HepG2 (cell line): ENCODE data around the gene ADAMTS4. TPM values are rescaled to one million over a fixed set of nuclear protein-coding genes. Genes with fewer than 3 reads are reported as not detected.

Source experiments
- CC2D1A ChIP-seq: sonication (generic); formaldehyde crosslinking; IDR thresholded peaks from 2 replicates; pipeline ENCODE4 v1.8.1; 2023; ENCODE audit warnings: mild to moderate bottlenecking, missing genetic modification reagents
- CCAR2 ChIP-seq: fragments of 200-400 bp; formaldehyde crosslinking; optimal IDR thresholded peaks from 2 replicates; pipeline ENCODE3; 2018; ENCODE audit warnings: low read depth, mild to moderate bottlenecking, low read length, moderate library complexity
- DZIP1 ChIP-seq: sonication (generic); formaldehyde crosslinking; IDR thresholded peaks from 2 replicates; pipeline ENCODE4 v1.5.0; 2020; ENCODE audit warnings: mild to moderate bottlenecking, missing genetic modification reagents
- KMT2B ChIP-seq: IDR thresholded peaks from 2 replicates; pipeline ENCODE4 v1.6.1; 2016; ENCODE audit warnings: missing genetic modification reagents, missing compliant biosample characterization
- NFE2L1 ChIP-seq: sonication (generic); formaldehyde crosslinking; IDR thresholded peaks from 2 replicates; pipeline ENCODE4 v1.4.0; 2020; ENCODE audit warnings: missing genetic modification reagents, mild to moderate bottlenecking, borderline replicate concordance
- NPAS2 ChIP-seq: sonication (generic); formaldehyde crosslinking; IDR thresholded peaks from 2 replicates; pipeline ENCODE4 v1.8.0; 2022; ENCODE audit warnings: mild to moderate bottlenecking, missing genetic modification reagents, borderline replicate concordance
- PHF5A ChIP-seq: IDR thresholded peaks from one replicate; pipeline ENCODE4 v1.6.1; 2018; ENCODE audit warnings: low read depth, missing genetic modification reagents; ENCODE audit not compliant: unreplicated experiment
- RBFOX2 ChIP-seq: fragments of 200-400 bp; formaldehyde crosslinking; IDR thresholded peaks from 2 replicates; pipeline ENCODE4 v1.6.1; 2017; ENCODE audit warnings: low read depth, mild to moderate bottlenecking, low read length
- TERF1 ChIP-seq: sonication (generic); formaldehyde crosslinking; IDR thresholded peaks from 2 replicates; pipeline ENCODE4 v1.8.0; 2022; ENCODE audit warnings: mild to moderate bottlenecking, missing genetic modification reagents, moderate library complexity
- ZBTB20 ChIP-seq: sonication (generic); formaldehyde crosslinking; IDR thresholded peaks from 2 replicates; pipeline ENCODE4 v1.8.1; 2023; ENCODE audit warnings: missing genetic modification reagents, low read depth, mild to moderate bottlenecking, borderline replicate concordance
- ZHX1 ChIP-seq: sonication (generic); formaldehyde crosslinking; IDR thresholded peaks from 2 replicates; pipeline ENCODE4 v1.8.1; 2022; ENCODE audit warnings: low read depth, mild to moderate bottlenecking, missing genetic modification reagents
- ZNF441 ChIP-seq: sonication (generic); formaldehyde crosslinking; IDR thresholded peaks from 2 replicates; pipeline ENCODE4 v1.7.0; 2021; ENCODE audit warnings: missing genetic modification reagents, borderline replicate concordance
- ZNF460 ChIP-seq: sonication (generic); formaldehyde crosslinking; IDR thresholded peaks from 2 replicates; pipeline ENCODE4 v1.5.1; 2020; ENCODE audit warnings: missing genetic modification reagents, mild to moderate bottlenecking, borderline replicate concordance
- ZNF670 ChIP-seq: sonication (generic); formaldehyde crosslinking; IDR thresholded peaks from 2 replicates; pipeline ENCODE4 v1.8.0; 2022; ENCODE audit warnings: mild to moderate bottlenecking, missing genetic modification reagents, borderline replicate concordance
- ZNF720 ChIP-seq: sonication (generic); formaldehyde crosslinking; IDR thresholded peaks from 2 replicates; pipeline ENCODE4 v1.4.0; 2020; ENCODE audit warnings: missing genetic modification reagents
- ZNF737 ChIP-seq: sonication (generic); formaldehyde crosslinking; IDR thresholded peaks from 2 replicates; pipeline ENCODE4 v1.5.0; 2020; ENCODE audit warnings: missing genetic modification reagents, mild to moderate bottlenecking, borderline replicate concordance
- polyA plus RNA-seq, 8 experiments: library from polyadenylated mRNA; depleted of rRNA in 3 of 8; stranded (reverse) in 7 of 8; unstranded in 1 of 8; fragments of >200 nt; fragmentation: Illumina TruSeq in 4 of 8; extraction: Trizol in 4 of 8; gene quantifications; 2 replicates each; pipeline versions ENCODE4 v1.2.1 to v1.2.3, GENCODE V29; 2011 to 2016; ENCODE audit warnings: low read depth in 4 of 8, missing spikeins in 1 of 8, mixed read lengths in 1 of 8; ENCODE audit not compliant: insufficient read depth in 1 of 8
- total RNA-seq, 5 experiments: library from RNA; depleted of rRNA; stranded (reverse); fragments of >200 nt; fragmentation: Illumina TruSeq; extraction: Trizol; gene quantifications; 2 replicates each; pipeline ENCODE4 v1.2.3, GENCODE V29; 2016; ENCODE audit warnings: low read depth in 1 of 5
- TF ChIP-seq, protein P1 (sequence below): sonication (generic); formaldehyde crosslinking; IDR thresholded peaks from 2 replicates; pipeline ENCODE4 v1.8.0; 2022; ENCODE audit warnings: mild to moderate bottlenecking, missing genetic modification reagents, borderline replicate concordance
- TF ChIP-seq, protein P2 (sequence below): sonication (generic); formaldehyde crosslinking; conservative IDR thresholded peaks from 2 replicates; pipeline ENCODE4 v1.4.0; 2020; ENCODE audit warnings: missing genetic modification reagents
- TF ChIP-seq, protein P3 (sequence below): sonication (generic); formaldehyde crosslinking; IDR thresholded peaks from 2 replicates; pipeline ENCODE4 v1.5.0; 2020; ENCODE audit warnings: missing genetic modification reagents

The ADAMTS4 gene
- total and polyA plus RNA-seq, 2 of the 13 experiments (the other 11 are each of a cell fraction or from before 2014, with no cell fraction given): 0.51 to 1.7 TPM

DNA sequence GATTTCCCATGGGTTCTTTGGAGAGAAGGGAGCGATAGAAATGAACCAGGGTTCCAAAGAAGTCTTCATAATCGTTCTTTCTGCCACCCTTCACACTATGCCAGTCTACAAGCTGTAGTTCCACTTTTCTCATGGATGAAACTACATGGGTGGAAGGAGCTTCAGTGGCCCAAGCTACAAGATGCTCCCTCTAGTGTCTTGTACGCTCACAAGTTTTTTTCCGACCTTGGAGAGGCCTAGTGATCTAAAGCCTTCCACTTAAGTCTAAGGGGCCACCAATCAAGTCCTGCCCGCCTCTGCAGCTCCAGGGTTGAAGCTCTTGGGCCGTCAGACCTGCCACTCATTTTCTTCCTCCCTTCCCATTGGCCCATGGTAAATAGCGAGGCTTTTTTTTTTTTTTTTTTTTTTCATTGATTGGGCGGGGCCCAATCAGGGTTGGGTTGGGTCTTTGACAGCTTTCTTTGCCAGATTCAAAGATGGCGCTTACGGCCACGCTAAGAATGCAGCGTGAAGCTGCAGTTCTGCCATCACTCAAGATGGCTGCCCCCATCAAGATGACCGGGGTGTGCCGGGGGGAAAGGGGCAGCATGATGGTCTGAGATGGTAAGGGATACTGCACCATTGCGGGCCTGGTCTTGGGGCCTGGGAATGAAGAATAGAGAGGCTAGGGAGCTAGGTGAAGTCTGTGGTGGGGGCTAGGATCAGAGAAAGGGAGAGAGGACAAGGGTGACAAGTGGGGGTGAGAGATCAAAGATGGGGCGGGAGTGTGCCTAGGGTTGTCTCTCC, 26.9 kb upstream of the ADAMTS4 start, which contains the start of gene TOMM40L (continued):
- TF ChIP-seq ZNF737 (no peak), PHF5A (peak; percentile 63), ZNF670 (CRISPR knock-in tag) (no peak), ZNF460 (CRISPR knock-in tag) (no peak), ZNF441 (CRISPR knock-in tag) (no peak), KMT2B (CRISPR knock-in tag) (no peak), CCAR2 (no peak), NPAS2 (CRISPR knock-in tag) (no peak), DZIP1 (CRISPR knock-in tag) (no peak), CC2D1A (no peak), ZHX1 (CRISPR knock-in tag) (no peak), ZNF720 (CRISPR knock-in tag) (no peak), ZBTB20 (CRISPR knock-in tag) (0 out of 2 replicates have a peak, but pooled peaks have one; percentile 19), RBFOX2 (no peak), NFE2L1 (CRISPR knock-in tag) (no peak), TERF1 (no peak)
- TF ChIP-seq, protein P1, sequence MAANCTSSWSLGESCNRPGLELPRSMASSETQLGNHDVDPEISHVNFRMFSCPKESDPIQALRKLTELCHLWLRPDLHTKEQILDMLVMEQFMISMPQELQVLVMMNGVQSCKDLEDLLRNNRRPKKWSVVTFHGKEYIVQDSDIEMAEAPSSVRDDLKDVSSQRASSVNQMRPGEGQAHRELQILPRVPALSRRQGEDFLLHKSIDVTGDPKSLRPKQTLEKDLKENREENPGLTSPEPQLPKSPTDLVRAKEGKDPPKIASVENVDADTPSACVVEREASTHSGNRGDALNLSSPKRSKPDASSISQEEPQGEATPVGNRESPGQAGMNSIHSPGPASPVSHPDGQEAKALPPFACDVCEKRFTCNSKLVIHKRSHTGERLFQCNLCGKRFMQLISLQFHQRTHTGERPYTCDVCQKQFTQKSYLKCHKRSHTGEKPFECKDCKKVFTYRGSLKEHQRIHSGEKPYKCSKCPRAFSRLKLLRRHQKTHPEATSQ (CRISPR knock-in tag): no peak
- TF ChIP-seq, protein P2, sequence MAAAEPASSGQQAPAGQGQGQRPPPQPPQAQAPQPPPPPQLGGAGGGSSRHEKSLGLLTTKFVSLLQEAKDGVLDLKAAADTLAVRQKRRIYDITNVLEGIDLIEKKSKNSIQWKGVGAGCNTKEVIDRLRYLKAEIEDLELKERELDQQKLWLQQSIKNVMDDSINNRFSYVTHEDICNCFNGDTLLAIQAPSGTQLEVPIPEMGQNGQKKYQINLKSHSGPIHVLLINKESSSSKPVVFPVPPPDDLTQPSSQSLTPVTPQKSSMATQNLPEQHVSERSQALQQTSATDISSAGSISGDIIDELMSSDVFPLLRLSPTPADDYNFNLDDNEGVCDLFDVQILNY (CRISPR knock-in tag): no peak
- TF ChIP-seq, protein P3, sequence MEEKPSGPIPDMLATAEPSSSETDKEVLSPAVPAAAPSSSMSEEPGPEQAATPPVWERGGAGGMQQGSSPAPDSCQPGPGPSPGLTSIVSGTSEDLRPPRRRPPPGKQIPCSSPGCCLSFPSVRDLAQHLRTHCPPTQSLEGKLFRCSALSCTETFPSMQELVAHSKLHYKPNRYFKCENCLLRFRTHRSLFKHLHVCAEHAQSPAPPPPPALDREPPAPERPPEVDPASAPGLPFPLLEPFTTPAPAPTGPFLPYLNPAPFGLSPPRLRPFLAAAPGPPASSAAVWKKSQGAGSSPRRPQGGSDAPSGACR (CRISPR knock-in tag): no peak
